A673 (cell line): Measurements from ENCODE around the gene ARID3A. TPM values are rescaled to one million over a fixed set of nuclear protein-coding genes. Genes with fewer than 3 reads are reported as not detected.

Experiments
- BruUV-seq: library from RNA; stranded (reverse); fragments of 400-500 nt; replicated peaks from 2 replicates; lab custom pipeline; 2021; lab: Mats Ljungman, UMichigan
- CTCF ChIA-PET: fragments of 300-600 bp; sonication (Branson Sonifier 250); formaldehyde crosslinking; loops from one replicate; lab custom pipeline; 2022; ENCODE audit warnings: antibody characterized with exemption; lab: Charles Lee
- POLR2A ChIA-PET: fragments of 300-600 bp; sonication (Branson Sonifier 250); formaldehyde crosslinking; loops from one replicate; lab custom pipeline; 2022; ENCODE audit warnings: antibody characterized with exemption; ENCODE audit not compliant: low non-redundant PET; lab: Charles Lee
- DNase-seq: peaks from one replicate; pipeline ENCODE4 v3.0.0-alpha.2; 2015; ENCODE audit warnings: low spot score
- H3K27ac ChIP-seq: fragments of 200-600 bp; sonication (generic); 2 replicates; pipeline ENCODE4 v1.5.1; 2016; ENCODE audit warnings: mixed run types, low read depth, mild to moderate bottlenecking, mixed read lengths, antibody characterized with exemption, low read length; ENCODE audit not compliant: poor library complexity, severe bottlenecking
- H3K27me3 ChIP-seq: fragments of 200-600 bp; sonication (generic); replicated peaks from 2 replicates; pipeline ENCODE4 v1.6.1; 2017; ENCODE audit warnings: mixed run types, low read depth, mild to moderate bottlenecking, mixed read lengths, antibody characterized with exemption, low read length; ENCODE audit not compliant: insufficient read depth, poor library complexity
- H3K36me3 ChIP-seq: fragments of 200-600 bp; sonication (generic); 2 replicates; pipeline ENCODE4 v1.6.1; 2016; ENCODE audit warnings: mixed run types, mild to moderate bottlenecking, mixed read lengths, antibody characterized with exemption, low read length; ENCODE audit not compliant: insufficient read depth, poor library complexity, severe bottlenecking
- H3K4me1 ChIP-seq: fragments of 200-600 bp; sonication (generic); 2 replicates; pipeline ENCODE4 v1.6.1; 2017; ENCODE audit warnings: mixed run types, mild to moderate bottlenecking, mixed read lengths, antibody characterized with exemption, low read length; ENCODE audit not compliant: insufficient read depth, poor library complexity, severe bottlenecking
- H3K4me3 ChIP-seq: fragments of 200-600 bp; sonication (generic); 2 replicates; pipeline ENCODE4 v1.5.1; 2016; ENCODE audit warnings: low read depth, mixed run types, mild to moderate bottlenecking, mixed read lengths, low read length; ENCODE audit not compliant: poor library complexity, severe bottlenecking
- H3K9me3 ChIP-seq: fragments of 200-600 bp; sonication (generic); 2 replicates; pipeline ENCODE4 v1.6.1; 2016; ENCODE audit warnings: mixed run types, low read depth, mild to moderate bottlenecking, mixed read lengths, antibody characterized with exemption, low read length; ENCODE audit not compliant: poor library complexity, severe bottlenecking
- EZH2 ChIP-seq: fragments of 200-600 bp; sonication (generic); IDR thresholded peaks from 2 replicates; pipeline ENCODE4 v1.6.1; 2017; ENCODE audit warnings: borderline replicate concordance, low read depth, mild to moderate bottlenecking, mixed read lengths, antibody characterized with exemption, low read length; ENCODE audit not compliant: poor library complexity, severe bottlenecking
- intact Hi-C: fragments of 100-400 bp; cut with micrococcal nuclease; formaldehyde crosslinking; loops from one replicate; pipeline ENCODE4 v1.10.0; 2022; ENCODE audit not compliant: unreplicated experiment
- total RNA-seq: library from RNA; stranded (reverse); gene quantifications from 2 replicates; pipeline ENCODE4 v1.2.3, GENCODE V29; 2021
- TF ChIP-seq, protein P1 (sequence below): fragments of 300-800, 200-600 bp; sonication (generic); conservative IDR thresholded peaks from 2 replicates; pipeline ENCODE4 v1.5.1; 2017; ENCODE audit warnings: low read depth, mild to moderate bottlenecking, antibody characterized with exemption, low read length, moderate library complexity, mixed read lengths

The ARID3A gene
- total RNA-seq, 1 experiment from 2014 or later = 19.6 TPM

DNA sequence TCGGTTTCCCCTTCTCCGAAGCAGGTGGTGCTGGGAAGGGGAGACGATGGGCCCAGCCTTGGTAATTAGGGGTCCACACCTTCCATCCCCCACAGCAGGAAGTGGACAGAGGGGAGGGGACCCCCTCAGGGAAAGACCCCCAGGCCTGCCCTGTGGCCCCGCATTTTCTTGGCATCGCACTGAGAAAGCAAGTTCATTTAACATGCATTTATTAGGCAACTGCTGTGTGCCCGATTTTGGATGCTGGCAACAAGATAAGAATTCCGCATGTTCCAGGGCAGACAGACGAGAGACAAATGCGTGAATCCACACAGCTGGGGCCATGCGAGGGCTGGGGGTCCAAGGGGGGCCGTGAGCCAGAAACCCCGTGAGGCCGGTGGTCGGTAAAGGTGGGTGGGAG, 28.4 kb downstream of the ARID3A start:
- H3K27me3 ChIP-seq = no peaks in the 10 kb centered on the region
- no peak for TF ChIP-seq EZH2
- TF ChIP-seq, protein P1, sequence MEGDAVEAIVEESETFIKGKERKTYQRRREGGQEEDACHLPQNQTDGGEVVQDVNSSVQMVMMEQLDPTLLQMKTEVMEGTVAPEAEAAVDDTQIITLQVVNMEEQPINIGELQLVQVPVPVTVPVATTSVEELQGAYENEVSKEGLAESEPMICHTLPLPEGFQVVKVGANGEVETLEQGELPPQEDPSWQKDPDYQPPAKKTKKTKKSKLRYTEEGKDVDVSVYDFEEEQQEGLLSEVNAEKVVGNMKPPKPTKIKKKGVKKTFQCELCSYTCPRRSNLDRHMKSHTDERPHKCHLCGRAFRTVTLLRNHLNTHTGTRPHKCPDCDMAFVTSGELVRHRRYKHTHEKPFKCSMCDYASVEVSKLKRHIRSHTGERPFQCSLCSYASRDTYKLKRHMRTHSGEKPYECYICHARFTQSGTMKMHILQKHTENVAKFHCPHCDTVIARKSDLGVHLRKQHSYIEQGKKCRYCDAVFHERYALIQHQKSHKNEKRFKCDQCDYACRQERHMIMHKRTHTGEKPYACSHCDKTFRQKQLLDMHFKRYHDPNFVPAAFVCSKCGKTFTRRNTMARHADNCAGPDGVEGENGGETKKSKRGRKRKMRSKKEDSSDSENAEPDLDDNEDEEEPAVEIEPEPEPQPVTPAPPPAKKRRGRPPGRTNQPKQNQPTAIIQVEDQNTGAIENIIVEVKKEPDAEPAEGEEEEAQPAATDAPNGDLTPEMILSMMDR = no peak
- H3K4me1 ChIP-seq = peaks cover 18% of the 10 kb centered on the region
- no peaks in the 10 kb centered on the region for H3K36me3 ChIP-seq
- POLR2A ChIA-PET = no interaction called here
- CTCF ChIA-PET = no interaction called here
- no TSS peak for BruUV-seq
- intact Hi-C loops = no loop called here
- H3K9me3 ChIP-seq = no peaks in the 10 kb centered on the region
- no peak for DNase-seq
- no peak overlapping the region for H3K27ac ChIP-seq
- no peak overlapping the region for H3K4me3 ChIP-seq

- TF ChIP-seq, protein P1 = no peak
- TF ChIP-seq EZH2 = no peak
- Histone ChIP-seq H3K4me1 (peaks cover 18% of the 10 kb centered on the region), H3K9me3 (no peaks in the 10 kb centered on the region), H3K36me3 (no peaks in the 10 kb centered on the region), H3K27me3 (no peaks in the 10 kb centered on the region), H3K4me3 (no peak overlapping the region), H3K27ac (no peak overlapping the region)
- intact Hi-C loops = no loop called here
- ChIA-PET POLR2A (no interaction called here), CTCF (no interaction called here)
- no TSS peak for BruUV-seq
- no peak for DNase-seq
Measured at GRCh38 chr19:954672-955494, 29.0 kb downstream of the ARID3A start.

DNA sequence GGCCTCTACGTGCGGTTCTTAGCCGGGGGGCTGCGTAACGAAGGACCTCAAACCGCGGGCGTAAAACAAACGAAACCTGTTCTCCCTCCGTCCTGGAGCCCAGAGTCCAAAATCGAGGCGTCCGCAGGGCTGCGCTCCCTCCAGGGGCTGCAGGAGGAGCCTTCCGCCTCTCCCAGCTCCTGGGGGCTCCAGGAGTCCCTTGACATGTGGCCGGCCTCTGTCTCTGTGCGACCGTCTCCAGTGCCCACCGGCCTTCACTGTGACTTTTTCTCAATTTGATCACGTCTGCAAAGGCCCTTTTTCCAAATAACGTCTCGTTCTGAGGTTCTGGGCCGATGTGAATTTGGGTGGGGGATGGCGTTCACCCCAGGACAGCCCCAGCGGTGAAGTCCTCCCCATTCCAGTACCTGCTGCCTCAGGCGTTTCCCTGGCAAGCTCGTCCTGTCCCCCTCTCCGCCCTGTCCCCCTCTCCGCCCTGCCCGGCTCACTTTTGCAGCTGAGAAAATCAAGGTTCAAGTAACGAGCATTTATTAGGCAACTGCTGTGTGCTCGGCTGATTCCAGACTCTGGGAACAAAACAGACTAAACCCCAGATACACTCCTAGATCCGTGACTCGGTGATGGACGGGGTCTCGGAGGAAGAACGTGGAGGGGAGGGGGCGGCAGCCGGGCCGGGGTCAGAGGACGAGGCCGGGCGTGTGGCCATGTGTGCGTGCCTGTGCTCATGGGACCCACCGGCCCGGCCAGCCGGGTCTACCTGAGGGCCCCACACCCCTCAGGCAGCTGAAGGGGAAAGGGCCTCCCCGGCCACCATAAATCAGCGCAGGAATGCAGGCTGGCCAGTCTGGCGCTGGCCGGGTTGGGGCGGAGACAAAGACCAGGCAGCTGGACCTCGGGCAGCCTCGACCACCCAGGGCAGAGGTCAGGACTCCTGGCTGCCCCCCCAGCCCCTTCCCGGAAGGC, 30.2 kb downstream of the ARID3A start:
- Histone ChIP-seq H3K9me3 (no peaks in the 10 kb centered on the region), H3K27me3 (no peaks in the 10 kb centered on the region), H3K4me3 (no peak overlapping the region), H3K27ac (no peak overlapping the region), H3K36me3 (no peaks in the 10 kb centered on the region), H3K4me1 (peaks cover 18% of the 10 kb centered on the region)
- no peak for DNase-seq
- intact Hi-C loops = no loop called here
- no TSS peak for BruUV-seq
- ChIA-PET CTCF (no interaction called here), POLR2A (no interaction called here)
- TF ChIP-seq, protein P1 = no peak
- no peak for TF ChIP-seq EZH2
